ENCODE results near the gene IGFBP5. TPM values are rescaled to one million over a fixed set of nuclear protein-coding genes. Genes with fewer than 3 reads are reported as not detected.

IGFBP5 gene, protein sequence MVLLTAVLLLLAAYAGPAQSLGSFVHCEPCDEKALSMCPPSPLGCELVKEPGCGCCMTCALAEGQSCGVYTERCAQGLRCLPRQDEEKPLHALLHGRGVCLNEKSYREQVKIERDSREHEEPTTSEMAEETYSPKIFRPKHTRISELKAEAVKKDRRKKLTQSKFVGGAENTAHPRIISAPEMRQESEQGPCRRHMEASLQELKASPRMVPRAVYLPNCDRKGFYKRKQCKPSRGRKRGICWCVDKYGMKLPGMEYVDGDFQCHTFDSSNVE
- 156 and 323 TPM in 2 replicates for polyA plus RNA-seq (2012; rRNA removed)
- 92.2 and 140 TPM in 2 replicates for polyA plus RNA-seq (2012; cell fraction: cytosol; rRNA removed)
- 204 and 262 TPM in 2 replicates for polyA plus RNA-seq (2012; cell fraction: nucleus; rRNA removed)

DNA sequence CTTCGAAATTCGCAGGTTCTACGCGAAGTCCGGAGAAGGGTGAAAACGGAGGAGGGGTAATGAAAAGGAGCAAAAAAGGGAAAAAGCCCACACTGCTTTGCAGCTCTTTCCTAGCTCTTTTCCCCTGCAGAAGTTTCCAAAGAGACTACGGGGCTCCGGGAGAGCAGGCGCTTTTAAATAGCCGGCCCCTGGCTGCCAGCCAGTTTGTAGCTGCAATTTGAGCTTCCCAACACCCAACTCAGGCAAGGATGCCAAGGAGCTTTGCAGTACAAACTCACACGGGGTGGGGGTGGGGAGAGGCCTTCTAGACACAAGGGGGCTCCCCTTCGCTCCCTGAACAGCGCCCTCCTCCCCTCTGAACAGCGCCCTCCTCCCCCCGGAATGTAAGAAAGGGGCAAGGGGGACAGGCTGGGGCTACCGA, at the start of gene IGFBP5:
IGFBP5 (minus strand) TSS at position 149 of the 421 bp plus-strand sequence. CDS start 774 bp downstream, outside the sequence.
- Histone ChIP-seq H3K36me3 (replicated peaks in 1 of 2; ENCODE audit: control insufficient read depth in 1 of 2, insufficient read depth in 2 of 2, low read length in 1 of 2) (no peaks in the 10 kb centered on the region), H3F3A (replicated peaks; ENCODE audit: insufficient read depth) (peaks cover 18% of the 10 kb centered on the region), H3K4me1 (ENCODE audit: control insufficient read depth in 1 of 2, insufficient read depth in 2 of 2, low read depth in 1 of 2, low read length in 1 of 2) (peaks cover 45 to 62% of the 10 kb centered on the region in 2 experiments), H3K9ac (peak within 1 kb of the TSS; percentile 61), H3K4me2 (peak within 1 kb of the TSS; percentile 95), H3K27me3 (ENCODE audit: insufficient read depth) (no peaks in the 10 kb centered on the region), H3K9me2 (no peaks in the 10 kb centered on the region), H2AFZ (ENCODE audit: low read depth) (peak within 1 kb of the TSS; percentile 82; the same call in 1 of the 2 replicates), H3K79me2 (ENCODE audit: insufficient read depth) (no peaks in the 10 kb centered on the region), H3K4me3 (ENCODE audit: low read depth in 2 of 2, low read length in 1 of 2) (peak within 1 kb of the TSS; percentile 66 to 74), H3K27ac (ENCODE audit: low read depth in 2 of 2, low read length in 1 of 2) (peak within 1 kb of the TSS; percentile 53 to 71; a peak in 3 of 4 replicates), H3K9me3 (no peaks in the 10 kb centered on the region), H4K20me1 (ENCODE audit: insufficient read depth) (peaks cover 5% of the 10 kb centered on the region; the same call in 1 of the 2 replicates)
- ChIA-PET CTCF (interaction anchor here (0.6 to 7.5 kb wide), 19 partner anchors 8 to 1061 kb away, joined by 3 to 74 read pairs (median 4); no protein-coding TSS in a partner anchor), POLR2A (interaction anchor here (1.5 kb wide), 1 partner anchor 98 kb away, joined by 6 read pairs; no protein-coding TSS in a partner anchor)
- TF ChIP-seq ELF1 (IDR thresholded peaks at IDR 0.05) (no peak), NFIC (IDR thresholded peaks at IDR 0.05; ENCODE audit: borderline replicate concordance) (peak; percentile 94), RAD21 (IDR thresholded peaks at IDR 0.05; ENCODE audit: low read length) (peak; percentile 14; the same call in 1 of the 2 replicates), SIN3A (IDR thresholded peaks at IDR 0.05; ENCODE audit: borderline replicate concordance, low read depth, low read length) (peak; percentile 61; the same call in 1 of the 2 replicates), YY1 (IDR thresholded peaks at IDR 0.05; ENCODE audit: low read depth) (no peak), POLR2AphosphoS5 (IDR thresholded peaks at IDR 0.05; ENCODE audit: low read depth, low read length) (peak; percentile 89), EP300 (IDR thresholded peaks at IDR 0.05; ENCODE audit: borderline replicate concordance in 1 of 2, low read depth in 1 of 2, low read length in 1 of 2) (peak in 1 of 2 experiments; percentile 20; a peak in 2 of 4 replicates), SMC3 (IDR thresholded peaks at IDR 0.05; ENCODE audit: low read depth, low read length) (no peak; the same call in 1 of the 2 replicates), FOSL2 (IDR thresholded peaks at IDR 0.05; ENCODE audit: borderline replicate concordance, low read depth) (no peak), CHD2 (IDR thresholded peaks at IDR 0.05; ENCODE audit: low read length, partially characterized antibody) (peak; percentile 82), TEAD4 (IDR thresholded peaks at IDR 0.05; ENCODE audit: borderline replicate concordance, insufficient read depth) (no peak), TCF12 (IDR thresholded peaks at IDR 0.05) (peak; percentile 33), RCOR1 (IDR thresholded peaks at IDR 0.05; ENCODE audit: low read length) (peak; percentile 33; the same call in 1 of the 2 replicates), RFX5 (IDR thresholded peaks at IDR 0.05; ENCODE audit: low read length) (no peak), TAF1 (IDR thresholded peaks at IDR 0.05; ENCODE audit: borderline replicate concordance, low read depth, low read length) (peak; percentile 76), JUND (IDR thresholded peaks at IDR 0.05) (no peak), RXRA (IDR thresholded peaks at IDR 0.05; ENCODE audit: borderline replicate concordance, low read depth) (no peak)
- TF ChIP-seq, protein P1, sequence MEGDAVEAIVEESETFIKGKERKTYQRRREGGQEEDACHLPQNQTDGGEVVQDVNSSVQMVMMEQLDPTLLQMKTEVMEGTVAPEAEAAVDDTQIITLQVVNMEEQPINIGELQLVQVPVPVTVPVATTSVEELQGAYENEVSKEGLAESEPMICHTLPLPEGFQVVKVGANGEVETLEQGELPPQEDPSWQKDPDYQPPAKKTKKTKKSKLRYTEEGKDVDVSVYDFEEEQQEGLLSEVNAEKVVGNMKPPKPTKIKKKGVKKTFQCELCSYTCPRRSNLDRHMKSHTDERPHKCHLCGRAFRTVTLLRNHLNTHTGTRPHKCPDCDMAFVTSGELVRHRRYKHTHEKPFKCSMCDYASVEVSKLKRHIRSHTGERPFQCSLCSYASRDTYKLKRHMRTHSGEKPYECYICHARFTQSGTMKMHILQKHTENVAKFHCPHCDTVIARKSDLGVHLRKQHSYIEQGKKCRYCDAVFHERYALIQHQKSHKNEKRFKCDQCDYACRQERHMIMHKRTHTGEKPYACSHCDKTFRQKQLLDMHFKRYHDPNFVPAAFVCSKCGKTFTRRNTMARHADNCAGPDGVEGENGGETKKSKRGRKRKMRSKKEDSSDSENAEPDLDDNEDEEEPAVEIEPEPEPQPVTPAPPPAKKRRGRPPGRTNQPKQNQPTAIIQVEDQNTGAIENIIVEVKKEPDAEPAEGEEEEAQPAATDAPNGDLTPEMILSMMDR (IDR thresholded peaks at IDR 0.05): peak; percentile 44; the same call in 1 of the 2 replicates
- TF ChIP-seq, protein P2, sequence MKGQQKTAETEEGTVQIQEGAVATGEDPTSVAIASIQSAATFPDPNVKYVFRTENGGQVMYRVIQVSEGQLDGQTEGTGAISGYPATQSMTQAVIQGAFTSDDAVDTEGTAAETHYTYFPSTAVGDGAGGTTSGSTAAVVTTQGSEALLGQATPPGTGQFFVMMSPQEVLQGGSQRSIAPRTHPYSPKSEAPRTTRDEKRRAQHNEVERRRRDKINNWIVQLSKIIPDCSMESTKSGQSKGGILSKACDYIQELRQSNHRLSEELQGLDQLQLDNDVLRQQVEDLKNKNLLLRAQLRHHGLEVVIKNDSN (IDR thresholded peaks at IDR 0.05; ENCODE audit: borderline replicate concordance, low read depth): no peak
- TF ChIP-seq, protein P3, sequence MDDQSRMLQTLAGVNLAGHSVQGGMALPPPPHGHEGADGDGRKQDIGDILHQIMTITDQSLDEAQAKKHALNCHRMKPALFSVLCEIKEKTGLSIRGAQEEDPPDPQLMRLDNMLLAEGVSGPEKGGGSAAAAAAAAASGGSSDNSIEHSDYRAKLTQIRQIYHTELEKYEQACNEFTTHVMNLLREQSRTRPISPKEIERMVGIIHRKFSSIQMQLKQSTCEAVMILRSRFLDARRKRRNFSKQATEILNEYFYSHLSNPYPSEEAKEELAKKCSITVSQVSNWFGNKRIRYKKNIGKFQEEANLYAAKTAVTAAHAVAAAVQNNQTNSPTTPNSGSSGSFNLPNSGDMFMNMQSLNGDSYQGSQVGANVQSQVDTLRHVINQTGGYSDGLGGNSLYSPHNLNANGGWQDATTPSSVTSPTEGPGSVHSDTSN (IDR thresholded peaks at IDR 0.05): no peak
- TF ChIP-seq, protein P4, sequence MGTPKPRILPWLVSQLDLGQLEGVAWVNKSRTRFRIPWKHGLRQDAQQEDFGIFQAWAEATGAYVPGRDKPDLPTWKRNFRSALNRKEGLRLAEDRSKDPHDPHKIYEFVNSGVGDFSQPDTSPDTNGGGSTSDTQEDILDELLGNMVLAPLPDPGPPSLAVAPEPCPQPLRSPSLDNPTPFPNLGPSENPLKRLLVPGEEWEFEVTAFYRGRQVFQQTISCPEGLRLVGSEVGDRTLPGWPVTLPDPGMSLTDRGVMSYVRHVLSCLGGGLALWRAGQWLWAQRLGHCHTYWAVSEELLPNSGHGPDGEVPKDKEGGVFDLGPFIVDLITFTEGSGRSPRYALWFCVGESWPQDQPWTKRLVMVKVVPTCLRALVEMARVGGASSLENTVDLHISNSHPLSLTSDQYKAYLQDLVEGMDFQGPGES (IDR thresholded peaks at IDR 0.05; ENCODE audit: low read depth, low read length): no peak
- TF ChIP-seq, protein P5, sequence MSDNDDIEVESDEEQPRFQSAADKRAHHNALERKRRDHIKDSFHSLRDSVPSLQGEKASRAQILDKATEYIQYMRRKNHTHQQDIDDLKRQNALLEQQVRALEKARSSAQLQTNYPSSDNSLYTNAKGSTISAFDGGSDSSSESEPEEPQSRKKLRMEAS (IDR thresholded peaks at IDR 0.05; ENCODE audit: low read depth): peak; percentile 50; the same call in 1 of the 2 replicates
- TF ChIP-seq, protein P6, sequence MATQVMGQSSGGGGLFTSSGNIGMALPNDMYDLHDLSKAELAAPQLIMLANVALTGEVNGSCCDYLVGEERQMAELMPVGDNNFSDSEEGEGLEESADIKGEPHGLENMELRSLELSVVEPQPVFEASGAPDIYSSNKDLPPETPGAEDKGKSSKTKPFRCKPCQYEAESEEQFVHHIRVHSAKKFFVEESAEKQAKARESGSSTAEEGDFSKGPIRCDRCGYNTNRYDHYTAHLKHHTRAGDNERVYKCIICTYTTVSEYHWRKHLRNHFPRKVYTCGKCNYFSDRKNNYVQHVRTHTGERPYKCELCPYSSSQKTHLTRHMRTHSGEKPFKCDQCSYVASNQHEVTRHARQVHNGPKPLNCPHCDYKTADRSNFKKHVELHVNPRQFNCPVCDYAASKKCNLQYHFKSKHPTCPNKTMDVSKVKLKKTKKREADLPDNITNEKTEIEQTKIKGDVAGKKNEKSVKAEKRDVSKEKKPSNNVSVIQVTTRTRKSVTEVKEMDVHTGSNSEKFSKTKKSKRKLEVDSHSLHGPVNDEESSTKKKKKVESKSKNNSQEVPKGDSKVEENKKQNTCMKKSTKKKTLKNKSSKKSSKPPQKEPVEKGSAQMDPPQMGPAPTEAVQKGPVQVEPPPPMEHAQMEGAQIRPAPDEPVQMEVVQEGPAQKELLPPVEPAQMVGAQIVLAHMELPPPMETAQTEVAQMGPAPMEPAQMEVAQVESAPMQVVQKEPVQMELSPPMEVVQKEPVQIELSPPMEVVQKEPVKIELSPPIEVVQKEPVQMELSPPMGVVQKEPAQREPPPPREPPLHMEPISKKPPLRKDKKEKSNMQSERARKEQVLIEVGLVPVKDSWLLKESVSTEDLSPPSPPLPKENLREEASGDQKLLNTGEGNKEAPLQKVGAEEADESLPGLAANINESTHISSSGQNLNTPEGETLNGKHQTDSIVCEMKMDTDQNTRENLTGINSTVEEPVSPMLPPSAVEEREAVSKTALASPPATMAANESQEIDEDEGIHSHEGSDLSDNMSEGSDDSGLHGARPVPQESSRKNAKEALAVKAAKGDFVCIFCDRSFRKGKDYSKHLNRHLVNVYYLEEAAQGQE (IDR thresholded peaks at IDR 0.05; ENCODE audit: low read depth, low read length): peak; percentile 36; the same call in 1 of the 2 replicates
- DNase-seq: peak; percentile 46
- 35% methylated on average over 16 of the region's 16 CpGs for WGBS (ENCODE audit: low lambda C conversion rate)
